Activated T-helper 17 cell treated with anti-CD3 and anti-CD28 coated beads, Interleukin-2, amount 50 U/mL, for 72 hours (primary cell): ENCODE results near the gene EZR. TPM values are rescaled to one million over a fixed set of nuclear protein-coding genes. Genes with fewer than 3 reads are reported as not detected.
A peak's percentile ranks its signal among the peaks of the same experiment; 100 is the strongest.

ENCODE experiments used
- ATAC-seq: fragments of 150-1000 bp; cut with Tn5 transposase; replicated peaks from 2 replicates; pipeline ENCODE4 v1.10.0; 2021; ENCODE audit warnings: mild to moderate bottlenecking, moderate library complexity
- H3K27ac Mint-ChIP-seq: one replicate; pipeline ENCODE4 v1.8.0; 2022; ENCODE audit warnings: mixed read lengths
- H3K27me3 Mint-ChIP-seq: one replicate; pipeline ENCODE4 v1.8.0; 2022; ENCODE audit warnings: mixed read lengths
- H3K36me3 Mint-ChIP-seq: one replicate; pipeline ENCODE4 v1.8.0; 2022; ENCODE audit warnings: low read depth, mild to moderate bottlenecking, mixed read lengths
- H3K4me1 Mint-ChIP-seq: one replicate; pipeline ENCODE4 v1.8.0; 2022; ENCODE audit warnings: mixed read lengths
- H3K4me3 Mint-ChIP-seq: one replicate; pipeline ENCODE4 v1.8.0; 2022; ENCODE audit warnings: mild to moderate bottlenecking, mixed read lengths
- H3K9me3 Mint-ChIP-seq: one replicate; pipeline ENCODE4 v1.8.0; 2022; ENCODE audit warnings: mixed read lengths
- total RNA-seq, 2 donors: library from RNA; stranded (reverse); gene quantifications; one replicate each; pipeline ENCODE4 v1.2.3, GENCODE V29; 2022

Gene EZR
- total RNA-seq, 2 donors from 2014 or later: 159 to 212 TPM

DNA sequence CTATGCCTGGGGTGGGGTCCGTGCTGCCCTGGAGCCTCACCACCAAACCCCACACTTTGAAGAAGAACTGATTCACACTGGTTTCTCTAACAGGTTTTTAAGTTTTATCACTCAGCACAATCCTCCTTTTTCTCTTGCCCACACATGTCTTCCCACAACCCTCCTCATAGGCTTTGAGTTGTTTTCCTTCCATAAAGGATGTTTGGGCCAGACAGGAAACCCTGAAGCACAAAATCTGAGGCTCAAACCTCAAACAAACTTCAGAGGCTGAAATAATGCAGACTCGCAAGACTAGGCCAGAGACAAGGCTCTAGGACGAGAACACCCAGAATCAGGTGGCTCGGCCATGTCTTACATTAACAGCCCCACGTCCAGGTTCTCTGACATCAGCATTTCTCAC, 35.3 kb downstream of the EZR start:
- peaks cover 3% of the 10 kb centered on the region for H3K4me1 Mint-ChIP-seq
- H3K9me3 Mint-ChIP-seq: no peaks in the 10 kb centered on the region
- H3K36me3 Mint-ChIP-seq: peaks cover 99% of the 10 kb centered on the region
- no peaks in the 10 kb centered on the region for H3K27me3 Mint-ChIP-seq
- H3K27ac Mint-ChIP-seq: peak overlapping the region; percentile 63
- no peak overlapping the region for H3K4me3 Mint-ChIP-seq
- ATAC-seq: no peak

DNA sequence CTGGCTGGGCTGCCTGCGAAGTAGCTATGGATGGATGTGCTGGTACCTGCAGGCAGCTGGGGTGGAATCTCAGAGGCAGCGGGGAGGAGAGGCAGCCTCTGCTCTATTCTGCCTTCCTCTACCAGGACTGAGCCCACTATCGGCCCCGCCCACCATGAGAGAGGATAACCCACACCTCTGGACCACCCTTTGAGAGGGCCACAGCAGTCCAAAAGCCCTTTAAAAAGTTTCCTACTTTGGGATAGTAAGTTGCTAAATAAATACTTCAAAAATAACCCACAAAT, 36.1 kb downstream of the EZR start:
- Mint-ChIP-seq H3K4me3 (no peak overlapping the region), H3K9me3 (no peaks in the 10 kb centered on the region), H3K36me3 (peaks cover 99% of the 10 kb centered on the region), H3K27ac (no peak overlapping the region), H3K27me3 (no peaks in the 10 kb centered on the region), H3K4me1 (peaks cover 8% of the 10 kb centered on the region)
- ATAC-seq: no peak

DNA sequence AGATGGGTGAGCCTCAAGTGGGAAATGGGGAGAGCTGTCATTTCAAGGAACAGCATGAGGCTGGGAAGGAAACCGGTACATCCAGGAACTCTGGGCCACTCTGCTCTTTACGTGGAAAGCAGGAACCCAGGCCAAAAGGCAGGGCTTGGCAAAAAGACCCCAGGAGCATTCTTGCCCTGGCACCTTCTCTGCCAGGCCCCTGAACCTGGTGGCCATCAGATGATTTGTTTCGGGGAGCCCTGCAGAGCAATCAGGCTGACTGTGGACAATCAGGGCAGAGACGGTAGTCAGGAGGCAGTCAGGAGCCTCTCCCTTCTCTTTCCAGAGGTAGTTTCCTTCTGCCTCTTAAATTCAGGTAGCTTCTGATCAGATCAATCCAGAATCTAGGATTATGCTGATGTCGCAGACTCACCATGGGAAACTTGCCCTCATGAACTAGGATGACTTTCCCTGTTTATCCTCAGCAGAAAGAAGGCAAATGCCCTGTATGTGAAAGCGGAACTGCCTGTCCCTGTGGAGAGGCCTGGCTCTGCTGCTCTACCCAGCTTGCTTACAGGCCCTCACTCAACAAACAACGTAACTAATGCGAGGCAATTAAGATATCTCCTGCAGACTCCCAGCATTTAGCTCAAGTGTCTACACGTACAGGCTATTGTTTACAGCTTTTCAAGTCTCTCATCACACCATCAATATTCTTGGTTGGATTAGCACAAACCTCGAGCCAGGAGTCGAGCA, 36.6 kb downstream of the EZR start:
- Mint-ChIP-seq H3K9me3 (no peaks in the 10 kb centered on the region), H3K4me3 (no peak overlapping the region), H3K36me3 (peaks cover 99% of the 10 kb centered on the region), H3K27me3 (no peaks in the 10 kb centered on the region), H3K27ac (peak overlapping the region; percentile 16), H3K4me1 (peaks cover 8% of the 10 kb centered on the region)
- ATAC-seq: no peak

DNA sequence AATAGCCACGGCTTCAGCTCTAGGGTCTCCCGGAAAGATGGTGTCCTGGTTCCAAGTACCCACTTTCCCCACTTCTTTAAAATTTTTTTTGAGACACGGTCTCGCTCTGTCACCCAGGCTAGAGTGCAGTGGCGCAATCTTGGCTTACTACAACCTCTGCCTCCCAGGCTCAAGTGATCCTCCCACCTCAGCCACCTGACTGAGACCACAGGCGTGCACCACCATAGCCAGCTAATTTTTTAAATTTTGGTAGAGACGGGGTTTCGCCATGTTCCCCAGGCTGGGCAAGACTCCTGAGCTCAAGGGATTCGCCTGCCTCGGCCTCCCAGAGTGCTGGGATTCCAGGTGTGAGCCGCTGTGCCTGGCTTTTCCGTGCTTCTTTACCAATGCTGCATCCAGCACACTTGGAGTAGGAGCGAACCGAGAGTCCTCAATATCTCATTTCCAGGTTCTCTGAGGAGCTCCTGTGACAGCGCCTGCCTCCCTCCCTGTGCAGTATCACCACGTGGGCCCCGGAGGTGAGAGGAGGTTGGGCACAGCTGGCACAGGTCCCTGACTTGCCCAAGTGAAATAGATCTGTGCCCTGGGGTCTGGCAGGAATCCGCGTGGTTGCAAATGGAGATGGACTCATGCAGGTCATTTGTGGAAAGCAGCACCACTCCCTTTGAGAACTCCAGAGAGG, 37.3 kb downstream of the EZR start:
- no peak for ATAC-seq
- no peaks in the 10 kb centered on the region for H3K27me3 Mint-ChIP-seq
- H3K36me3 Mint-ChIP-seq: peaks cover 99% of the 10 kb centered on the region
- peak overlapping the region; percentile 16 for H3K27ac Mint-ChIP-seq
- no peak overlapping the region for H3K4me3 Mint-ChIP-seq
- H3K9me3 Mint-ChIP-seq: no peaks in the 10 kb centered on the region
- H3K4me1 Mint-ChIP-seq: peaks cover 12% of the 10 kb centered on the region

DNA sequence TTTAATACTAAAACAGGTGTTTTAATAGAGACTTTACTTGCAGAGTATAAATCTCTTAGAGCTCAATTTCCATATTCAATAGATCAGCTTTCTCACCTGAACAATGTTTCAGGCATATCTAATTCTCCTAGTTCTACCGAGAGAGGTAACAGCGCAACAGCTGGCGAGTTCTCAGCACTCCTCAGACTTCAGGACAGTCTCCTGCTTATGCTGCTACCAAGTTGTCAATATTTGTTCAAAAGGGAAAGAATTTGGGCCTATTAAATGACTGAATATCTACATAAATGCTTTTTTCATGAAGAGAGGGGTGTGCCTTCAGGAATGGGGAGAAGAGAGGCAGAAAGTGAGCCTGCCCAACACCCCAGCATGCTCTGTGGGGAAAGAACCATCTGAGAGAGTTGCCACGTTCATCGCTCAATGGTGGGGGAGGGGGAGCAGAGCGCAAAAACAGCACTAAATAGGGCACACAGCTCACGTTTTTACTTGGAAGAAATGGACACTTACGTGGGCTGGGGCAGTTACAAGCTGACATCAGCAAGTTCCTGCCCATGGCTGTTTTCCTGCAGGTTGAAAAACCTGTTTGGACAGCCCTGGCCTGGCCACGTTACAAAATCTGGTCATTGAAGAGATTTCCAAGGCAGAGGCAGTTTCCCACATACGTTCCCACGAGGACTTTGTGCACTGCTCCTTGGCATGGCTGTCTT, 38.0 kb downstream of the EZR start:
- no peak for ATAC-seq
- peak overlapping the region; percentile 69 for H3K27ac Mint-ChIP-seq
- H3K4me1 Mint-ChIP-seq: peaks cover 15% of the 10 kb centered on the region
- no peak overlapping the region for H3K4me3 Mint-ChIP-seq
- no peaks in the 10 kb centered on the region for H3K27me3 Mint-ChIP-seq
- no peaks in the 10 kb centered on the region for H3K9me3 Mint-ChIP-seq
- peaks cover 99% of the 10 kb centered on the region for H3K36me3 Mint-ChIP-seq

DNA sequence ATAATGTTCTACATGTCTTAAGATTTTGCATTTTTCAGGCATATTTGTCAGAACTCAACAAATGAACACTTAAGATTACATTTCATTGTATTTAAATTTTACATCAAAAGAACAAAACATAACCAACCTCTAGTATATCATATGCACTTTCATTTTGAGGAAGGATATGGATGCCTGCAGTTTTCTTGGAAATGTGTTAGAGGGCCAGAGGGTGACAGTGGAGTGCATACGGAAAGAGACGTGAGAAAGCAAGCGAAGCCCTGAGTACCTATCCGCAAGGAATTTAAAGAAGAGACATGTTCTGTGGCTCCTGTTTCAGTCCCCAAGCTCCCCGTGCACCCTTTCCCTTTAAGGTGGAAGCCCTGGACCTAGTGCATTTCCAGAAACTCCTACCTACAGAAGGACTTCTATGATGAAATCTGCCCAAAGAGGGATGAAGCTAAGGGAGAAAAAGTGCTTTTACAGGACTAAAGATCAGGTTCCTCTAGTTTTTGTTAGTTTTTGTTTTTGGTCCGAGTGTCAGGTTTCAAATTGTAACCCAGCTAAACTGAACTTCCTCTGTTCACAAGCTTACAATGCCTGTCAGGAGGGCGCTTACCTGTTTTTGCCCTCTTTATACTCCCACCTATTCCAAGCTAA, 38.8 kb downstream of the EZR start:
- peaks cover 15% of the 10 kb centered on the region for H3K4me1 Mint-ChIP-seq
- no peaks in the 10 kb centered on the region for H3K27me3 Mint-ChIP-seq
- no peak for ATAC-seq
- peak overlapping the region; percentile 69 for H3K27ac Mint-ChIP-seq
- H3K9me3 Mint-ChIP-seq: no peaks in the 10 kb centered on the region
- peaks cover 99% of the 10 kb centered on the region for H3K36me3 Mint-ChIP-seq
- H3K4me3 Mint-ChIP-seq: no peak overlapping the region

DNA sequence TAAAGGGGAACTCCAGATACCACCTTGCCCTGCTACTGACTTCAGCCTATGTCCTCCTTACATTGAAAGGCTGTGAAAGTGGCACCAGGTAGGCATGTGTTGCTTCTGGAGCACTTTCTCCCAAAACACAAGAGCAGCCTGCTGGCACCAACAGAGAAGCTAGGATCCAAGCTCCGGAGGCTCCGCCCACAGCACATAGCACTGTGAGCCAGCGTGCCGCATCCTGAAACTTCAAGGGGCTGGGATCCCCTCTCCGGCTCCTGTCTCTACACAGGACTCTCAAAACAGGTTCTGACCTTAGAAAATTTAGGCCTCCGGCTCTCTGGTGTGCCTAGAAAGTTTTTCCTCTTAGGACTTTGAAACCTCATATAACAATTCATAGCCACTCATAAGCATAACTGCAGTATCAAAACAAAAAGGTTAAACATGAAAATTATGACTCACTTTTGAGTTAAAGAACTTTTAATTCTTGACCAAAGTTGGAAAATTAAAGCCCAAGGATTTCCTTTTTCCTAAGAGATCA, 41.1 kb downstream of the EZR start:
- Mint-ChIP-seq H3K36me3 (peaks cover 99% of the 10 kb centered on the region), H3K9me3 (no peaks in the 10 kb centered on the region), H3K4me1 (peaks cover 15% of the 10 kb centered on the region), H3K4me3 (no peak overlapping the region), H3K27me3 (no peaks in the 10 kb centered on the region), H3K27ac (peak overlapping the region; percentile 39)
- no peak for ATAC-seq

DNA sequence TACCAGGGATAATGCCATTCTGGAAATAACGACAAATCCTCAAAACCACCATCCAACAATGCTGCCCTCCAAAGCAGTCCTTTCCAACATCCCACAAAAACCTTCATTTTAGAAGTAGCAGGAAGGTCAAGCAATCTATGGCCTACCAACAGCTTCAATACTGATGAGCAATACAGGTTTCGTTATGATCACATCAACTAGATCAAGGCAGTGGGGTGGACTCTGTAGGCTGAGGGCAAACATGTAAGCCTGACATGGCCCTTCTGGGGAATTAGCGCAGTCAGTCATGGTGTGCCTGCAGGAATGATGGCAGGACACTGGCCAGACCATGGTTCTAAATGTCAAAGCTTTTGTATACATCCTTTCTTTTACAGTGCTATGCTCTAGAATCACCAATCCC, 41.7 kb downstream of the EZR start:
- no peak for ATAC-seq
- Mint-ChIP-seq H3K36me3 (peaks cover 99% of the 10 kb centered on the region), H3K27me3 (no peaks in the 10 kb centered on the region), H3K9me3 (no peaks in the 10 kb centered on the region), H3K4me1 (peaks cover 15% of the 10 kb centered on the region), H3K4me3 (no peak overlapping the region), H3K27ac (peak overlapping the region; percentile 39)

DNA sequence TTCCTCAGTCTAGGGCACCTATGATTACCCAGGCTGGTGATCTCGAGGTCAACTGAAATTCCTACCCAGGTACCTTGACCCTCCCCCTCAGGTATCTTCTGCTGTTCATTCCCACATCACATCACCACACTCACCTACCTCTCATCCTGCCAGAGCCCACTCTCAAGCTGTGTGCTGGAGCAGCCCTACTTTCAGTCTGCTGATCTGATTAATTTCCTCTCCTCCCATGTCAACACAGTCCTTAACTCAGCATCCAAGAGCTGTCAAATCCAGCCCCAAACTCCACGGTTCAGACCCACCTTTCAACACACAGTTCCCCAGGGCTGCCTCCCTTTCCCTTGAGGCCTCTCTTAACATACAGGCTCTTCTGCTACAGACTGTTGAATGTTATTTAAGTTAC, 42.4 kb downstream of the EZR start:
- H3K36me3 Mint-ChIP-seq: peaks cover 99% of the 10 kb centered on the region
- H3K27me3 Mint-ChIP-seq: no peaks in the 10 kb centered on the region
- H3K9me3 Mint-ChIP-seq: no peaks in the 10 kb centered on the region
- H3K27ac Mint-ChIP-seq: peak overlapping the region; percentile 39
- H3K4me1 Mint-ChIP-seq: peaks cover 21% of the 10 kb centered on the region
- no peak overlapping the region for H3K4me3 Mint-ChIP-seq
- ATAC-seq: no peak

DNA sequence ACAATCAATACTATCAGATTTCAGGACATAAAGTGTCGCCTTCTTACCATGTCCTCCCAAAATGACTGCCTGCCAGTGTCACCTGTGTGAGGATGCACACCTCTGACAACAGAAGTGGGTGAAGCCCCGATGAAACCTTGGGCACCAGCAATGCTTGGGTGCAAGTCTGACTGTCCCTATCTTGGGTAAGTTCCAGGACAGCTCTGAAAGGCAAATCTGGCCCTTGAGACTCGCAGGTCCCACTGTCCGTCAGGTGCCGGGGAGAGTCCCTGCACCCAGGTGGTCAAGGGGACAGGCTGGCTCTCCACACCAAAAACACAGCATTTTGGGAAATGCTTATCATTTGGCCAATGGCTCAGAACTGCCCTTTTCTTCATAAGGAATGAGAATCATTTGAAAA, 43.3 kb downstream of the EZR start:
- Mint-ChIP-seq H3K9me3 (no peaks in the 10 kb centered on the region), H3K27ac (peak overlapping the region; percentile 39), H3K27me3 (no peaks in the 10 kb centered on the region), H3K4me3 (no peak overlapping the region), H3K4me1 (peaks cover 23% of the 10 kb centered on the region), H3K36me3 (peaks cover 99% of the 10 kb centered on the region)
- no peak for ATAC-seq

DNA sequence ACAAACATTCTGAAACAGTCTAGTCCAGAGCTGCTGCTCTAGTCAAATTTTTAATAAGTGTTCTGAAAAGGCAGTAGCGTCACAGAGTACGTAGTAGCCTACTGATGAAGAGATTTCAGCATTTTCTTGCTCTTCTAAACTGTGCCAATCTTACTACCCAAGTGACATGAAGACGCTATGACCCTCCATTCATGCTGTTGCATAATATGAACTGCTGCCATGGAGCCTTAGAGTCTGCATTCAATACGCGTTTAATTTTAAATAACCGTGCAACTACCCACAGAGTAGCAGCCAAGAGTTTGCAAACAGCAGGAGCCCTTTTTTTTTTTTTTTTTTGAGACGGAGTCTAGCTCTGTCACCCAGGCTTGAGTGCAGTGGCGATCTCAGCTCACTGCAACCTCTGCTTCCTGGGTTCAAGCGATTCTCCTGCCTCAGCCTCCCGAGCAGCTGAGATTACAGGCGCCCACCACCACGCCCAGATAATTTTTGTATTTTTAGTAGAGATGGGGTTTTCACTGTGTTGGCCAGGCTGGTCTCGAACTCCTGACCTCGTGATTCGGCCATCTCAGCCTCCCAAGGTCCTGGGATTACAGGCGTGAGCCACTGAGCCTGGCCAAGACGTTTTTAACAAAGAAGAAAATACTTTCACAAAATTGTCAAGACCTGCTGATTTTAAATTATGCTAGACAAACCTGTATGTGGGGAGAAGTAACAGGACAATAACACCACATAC, 44.3 kb downstream of the EZR start:
- Mint-ChIP-seq H3K4me3 (no peak overlapping the region), H3K36me3 (peaks cover 99% of the 10 kb centered on the region), H3K9me3 (no peaks in the 10 kb centered on the region), H3K27me3 (no peaks in the 10 kb centered on the region), H3K4me1 (peaks cover 28% of the 10 kb centered on the region), H3K27ac (peak overlapping the region; percentile 21)
- no peak for ATAC-seq

DNA sequence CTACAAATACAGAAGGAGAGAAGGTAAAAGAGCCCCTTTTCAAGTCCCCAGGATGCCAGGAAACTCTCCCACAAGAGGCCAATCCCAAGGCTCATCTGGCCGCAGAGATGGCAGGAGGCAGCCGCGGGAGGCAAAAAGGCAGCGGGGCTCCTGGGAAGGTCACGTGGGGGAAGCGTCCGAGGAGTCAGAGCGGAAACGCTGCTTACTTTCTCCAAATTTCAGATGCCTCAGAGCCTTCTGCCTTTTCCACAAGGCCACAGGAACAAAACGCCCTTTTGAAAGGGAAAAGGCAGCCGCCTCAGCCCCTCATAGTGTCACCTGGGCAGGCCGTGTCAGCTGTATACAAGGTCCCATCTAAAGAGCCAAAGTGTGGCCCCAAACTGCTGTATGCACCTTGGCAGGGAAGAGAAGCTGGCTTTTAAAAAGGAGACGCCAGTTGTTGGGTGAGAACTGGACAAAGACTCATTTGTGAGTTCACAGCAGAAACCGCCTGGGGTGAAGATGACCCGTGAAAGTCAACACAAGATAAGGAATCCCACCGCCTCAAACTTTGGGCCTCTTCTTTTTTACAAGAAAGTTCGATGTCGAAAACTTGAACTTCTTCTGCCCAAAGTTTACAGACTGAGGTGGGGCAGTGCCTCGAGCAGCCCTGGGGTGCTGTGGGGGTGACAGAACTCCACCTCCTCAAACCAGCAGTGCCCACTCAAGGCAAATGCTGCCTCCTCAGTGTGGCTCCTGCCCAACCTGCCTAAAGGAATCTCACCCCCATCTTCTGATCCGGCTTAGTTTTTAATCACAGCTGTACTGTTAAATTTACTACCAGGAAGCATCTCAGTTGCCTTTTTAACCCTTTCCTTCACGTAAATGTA, 45.4 kb downstream of the EZR start:
- ATAC-seq: no peak
- Mint-ChIP-seq H3K4me1 (peaks cover 35% of the 10 kb centered on the region), H3K27ac (peak overlapping the region; percentile 75), H3K4me3 (no peak overlapping the region), H3K9me3 (no peaks in the 10 kb centered on the region), H3K36me3 (peaks cover 100% of the 10 kb centered on the region), H3K27me3 (no peaks in the 10 kb centered on the region)

DNA sequence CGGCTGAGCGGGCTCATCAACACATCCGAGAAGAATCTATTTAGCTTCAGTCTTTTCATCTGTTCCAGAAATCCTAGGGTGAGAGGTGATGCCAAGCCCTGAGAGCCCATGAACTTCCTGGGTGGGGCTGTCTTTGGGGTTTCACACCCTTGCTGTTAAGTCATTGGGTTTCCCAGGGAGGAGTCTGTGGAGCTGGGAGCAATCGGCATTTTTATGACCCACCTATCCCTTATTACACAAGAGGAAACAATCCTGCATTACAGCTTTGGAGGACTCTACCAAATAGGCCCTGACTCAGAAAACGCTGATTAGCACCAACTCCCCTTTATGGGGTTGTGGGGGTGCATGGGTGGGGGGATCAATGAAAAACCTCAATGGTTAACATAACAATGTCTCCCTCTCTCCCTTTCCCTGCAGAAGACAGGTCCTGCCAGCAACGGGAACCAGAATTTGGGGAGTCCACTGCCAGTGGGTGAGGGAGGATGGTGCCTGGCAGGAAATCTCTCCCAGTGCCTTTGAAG, 46.3 kb downstream of the EZR start:
- no peaks in the 10 kb centered on the region for H3K9me3 Mint-ChIP-seq
- H3K4me1 Mint-ChIP-seq: peaks cover 35% of the 10 kb centered on the region
- ATAC-seq: no peak
- peak overlapping the region; percentile 77 for H3K27ac Mint-ChIP-seq
- H3K27me3 Mint-ChIP-seq: no peaks in the 10 kb centered on the region
- peaks cover 100% of the 10 kb centered on the region for H3K36me3 Mint-ChIP-seq
- no peak overlapping the region for H3K4me3 Mint-ChIP-seq
